Stimulated activated CD4-positive, alpha-beta T cell treated with anti-CD3 and anti-CD28 coated beads, Interleukin-1b, Interleukin-23, amount 100 ng/mL, for 4 hours (primary cell): ENCODE measurements around the gene C4orf54.

Experiments
- DNase-seq, 2 donors: peaks; one replicate each; pipeline ENCODE4 v3.0.0-alpha.2; 2020; ENCODE audit warnings: low read depth in 2 of 2

C4orf54 gene

DNA sequence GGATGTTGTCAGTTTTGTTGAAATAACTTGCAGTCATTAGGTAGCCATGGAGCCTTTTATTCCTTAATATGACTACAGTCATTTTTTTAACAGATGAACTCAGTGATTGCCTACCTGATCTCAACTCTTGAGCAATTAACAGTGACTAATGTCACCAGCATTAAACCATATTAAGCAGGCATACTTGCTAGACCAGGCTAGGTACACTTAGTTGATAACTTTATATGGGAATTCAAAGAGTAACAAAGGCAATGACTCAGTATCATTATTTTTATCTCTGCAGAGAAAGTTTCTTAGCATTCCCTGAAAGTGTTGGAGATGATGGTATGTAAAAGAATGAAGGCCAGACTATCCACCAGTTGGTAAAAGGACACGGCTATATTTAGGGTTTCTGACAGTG, at the start of gene C4orf54:
C4orf54 (minus strand) TSS at position 31 of the 400 bp plus-strand sequence. CDS start 3,180 bp downstream, outside the sequence.
- DNase-seq: no peak

GRCh38 chr4:99705891-99706290, 48.3 kb upstream of the C4orf54 start:
- DNase-seq: no peak

GRCh38 chr4:99696801-99697200, 39.2 kb upstream of the C4orf54 start:
- DNase-seq: no peak

GRCh38 chr4:99693140-99693539, 35.5 kb upstream of the C4orf54 start:
- no peak for DNase-seq

- no peak for DNase-seq
Observed at GRCh38 chr4:99690990-99691389, 33.4 kb upstream of the C4orf54 start.

- DNase-seq: no peak
Observed at GRCh38 chr4:99690472-99690871, 32.8 kb upstream of the C4orf54 start.

- no peak for DNase-seq
Observed at GRCh38 chr4:99687120-99687519, 29.5 kb upstream of the C4orf54 start.

DNA sequence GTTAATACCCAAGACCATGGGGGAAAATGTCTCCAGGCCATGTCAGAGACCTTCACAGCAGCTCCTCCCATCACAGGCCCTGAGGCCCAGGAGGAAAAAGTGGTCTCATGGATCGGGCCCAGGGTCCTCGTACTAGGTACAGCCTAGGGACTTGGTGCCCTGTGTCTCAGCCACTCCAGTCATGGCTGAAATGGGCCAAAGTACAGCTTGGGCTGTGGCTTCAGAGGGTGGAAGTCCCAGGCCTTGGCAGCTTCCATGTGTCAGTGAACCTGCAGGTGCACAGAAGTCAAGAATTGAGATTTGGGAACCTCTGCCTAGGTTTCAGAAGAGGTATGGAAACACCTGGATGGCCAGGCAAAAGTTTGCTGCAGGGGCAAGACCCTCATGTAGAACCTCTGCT, 27.6 kb upstream of the C4orf54 start:
- DNase-seq: no peak

DNA sequence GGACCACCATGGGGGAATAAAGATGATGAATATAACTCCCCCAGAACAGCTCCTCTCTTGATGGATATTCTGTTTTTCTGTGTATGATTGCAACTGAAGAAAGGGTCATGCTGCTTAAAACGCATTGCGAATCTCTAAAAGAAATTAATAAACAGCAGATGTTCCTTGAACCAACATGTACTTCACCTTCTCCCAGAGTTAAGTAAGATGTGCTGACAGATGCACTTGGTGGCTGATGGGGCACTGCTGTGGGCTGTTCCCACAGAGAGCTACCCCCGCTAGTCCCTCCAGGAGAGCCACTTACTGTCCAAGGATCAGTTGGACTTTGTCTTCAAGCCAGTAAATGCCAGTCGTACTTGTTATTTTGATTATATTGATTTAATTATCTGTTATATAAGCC, 26.3 kb upstream of the C4orf54 start:
- no peak for DNase-seq

DNA sequence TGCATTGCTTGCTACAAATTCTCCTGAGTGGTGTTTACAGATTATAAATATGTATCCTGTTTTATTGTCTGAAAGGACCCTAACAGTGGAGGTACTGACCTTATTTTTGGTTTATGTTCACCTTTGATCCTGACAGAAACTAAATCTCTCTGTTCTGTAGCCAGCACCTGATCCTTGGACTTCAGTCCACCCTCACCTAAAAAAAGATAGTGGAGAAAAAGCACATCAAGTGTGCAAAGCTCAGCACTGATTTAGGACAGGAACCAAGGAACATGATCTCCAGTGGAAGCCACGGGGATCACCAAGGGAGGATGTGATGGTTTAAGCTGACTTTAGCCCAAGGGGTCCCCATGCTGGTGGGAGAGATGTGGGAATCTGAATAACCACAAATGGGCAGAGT, 22.3 kb upstream of the C4orf54 start:
- no peak for DNase-seq

DNA sequence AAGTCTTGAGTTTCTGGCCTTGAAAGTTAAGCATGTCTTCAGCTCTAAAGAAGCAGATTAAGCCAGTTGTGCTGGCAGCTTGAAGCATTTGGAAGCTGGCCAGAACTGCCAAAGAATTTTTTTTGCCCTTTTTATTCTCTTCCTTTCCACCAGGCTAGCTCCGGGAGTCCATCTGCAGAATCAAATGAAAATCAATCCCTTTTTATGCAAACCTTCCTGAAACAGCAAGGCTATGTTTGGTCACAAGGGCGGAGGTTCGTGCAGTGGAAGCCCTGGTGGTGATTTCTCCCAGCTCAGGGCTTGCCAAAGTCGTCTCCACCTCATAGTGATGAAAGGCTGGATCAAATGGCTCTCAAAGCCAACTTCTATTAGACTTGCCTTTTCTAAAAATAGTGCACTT, 21.6 kb upstream of the C4orf54 start:
- no peak for DNase-seq

DNA sequence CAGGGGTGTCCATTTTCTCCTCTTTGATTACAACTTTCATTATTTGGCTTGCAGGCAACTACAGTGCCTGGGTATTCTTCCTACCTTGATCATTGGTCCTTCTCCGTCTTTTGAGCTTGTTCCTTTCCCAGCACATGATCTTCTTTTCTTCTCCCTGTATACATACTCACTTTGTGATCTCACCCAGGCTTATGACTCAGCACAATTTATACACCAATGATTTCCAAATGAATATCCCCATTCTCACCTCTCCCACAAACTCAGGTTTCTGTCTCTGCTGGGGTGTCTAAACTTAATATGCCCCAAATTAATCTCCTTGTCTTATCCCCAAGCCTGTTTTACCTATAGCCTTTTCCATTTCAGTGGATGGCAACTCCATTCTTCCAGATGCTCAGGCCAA, 19.5 kb upstream of the C4orf54 start:
- no peak for DNase-seq

DNA sequence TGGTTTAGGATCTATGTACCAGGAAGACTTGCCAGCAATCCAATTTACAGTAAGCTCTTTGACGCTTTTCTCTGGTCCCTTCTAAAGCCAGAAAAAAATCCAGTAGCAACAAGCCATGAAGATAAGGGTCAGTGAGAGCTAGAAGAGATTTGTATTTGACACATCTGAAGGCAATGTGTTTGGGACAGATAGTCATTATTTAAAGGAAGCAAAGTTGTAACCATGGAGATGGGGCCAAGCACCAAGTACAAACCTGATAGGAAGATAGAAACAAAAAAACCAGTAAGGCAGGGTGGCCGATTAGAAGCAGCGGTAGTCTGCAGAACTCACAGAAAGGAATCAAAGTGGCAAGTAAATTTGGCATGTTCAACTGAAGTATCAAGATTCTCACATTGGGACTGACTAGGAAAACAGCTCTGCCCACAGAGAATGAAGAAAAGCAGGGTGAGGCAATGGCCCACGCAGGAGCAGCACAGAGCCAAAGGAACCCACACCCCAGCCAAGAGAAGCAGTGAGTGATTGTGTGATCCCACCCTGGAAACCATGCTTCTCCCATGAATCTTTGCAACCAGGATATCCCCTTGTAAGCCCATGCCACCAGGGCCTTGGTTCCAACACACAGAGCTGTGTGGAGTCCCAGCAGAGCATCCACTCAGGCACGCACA, 12.9 kb upstream of the C4orf54 start:
- no peak for DNase-seq

DNA sequence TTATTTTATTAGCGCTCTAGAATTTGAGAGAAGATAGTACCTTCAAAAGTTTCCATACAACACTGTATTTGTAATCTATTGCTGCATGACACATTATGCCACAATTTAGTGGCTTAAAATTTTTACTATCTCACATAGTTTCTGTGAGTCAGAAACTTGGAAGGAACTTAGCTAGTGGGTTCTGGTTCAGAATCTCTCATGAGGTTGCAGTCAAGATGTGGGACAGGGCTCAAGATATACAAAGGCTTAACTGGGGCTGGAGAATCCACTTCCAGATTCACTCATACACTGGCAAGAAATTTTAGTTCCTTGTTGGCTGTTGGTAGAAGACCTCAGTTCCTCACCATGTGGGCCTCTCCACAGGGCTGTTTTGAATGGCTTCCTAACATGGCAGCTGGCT, 11.5 kb upstream of the C4orf54 start:
- DNase-seq: no peak

GRCh38 chr4:99668472-99668871, 10.8 kb upstream of the C4orf54 start:
- no peak for DNase-seq

GRCh38 chr4:99665983-99666382, 8.4 kb upstream of the C4orf54 start:
- no peak for DNase-seq

- no peak for DNase-seq
Observed at GRCh38 chr4:99664716-99665115, 7.1 kb upstream of the C4orf54 start.

DNA sequence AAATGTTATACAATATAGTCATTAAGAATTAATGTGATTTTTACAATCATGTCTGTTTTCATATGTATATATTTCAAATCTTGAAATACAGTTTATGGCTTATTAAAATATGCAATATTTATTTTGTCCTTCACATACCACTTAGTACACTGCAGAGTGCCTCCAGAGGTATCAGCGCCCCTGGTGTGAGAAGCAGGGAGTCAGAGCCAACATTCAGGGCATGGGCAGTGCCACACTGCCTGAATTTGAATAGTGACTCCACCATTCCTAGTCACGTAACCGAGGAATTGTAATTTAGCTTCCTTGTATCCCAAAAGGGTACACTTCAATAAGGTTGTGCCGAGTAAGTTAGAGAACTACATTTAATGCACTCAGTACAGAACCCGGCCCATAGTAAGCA, 4.3 kb upstream of the C4orf54 start:
- no peak for DNase-seq

DNA sequence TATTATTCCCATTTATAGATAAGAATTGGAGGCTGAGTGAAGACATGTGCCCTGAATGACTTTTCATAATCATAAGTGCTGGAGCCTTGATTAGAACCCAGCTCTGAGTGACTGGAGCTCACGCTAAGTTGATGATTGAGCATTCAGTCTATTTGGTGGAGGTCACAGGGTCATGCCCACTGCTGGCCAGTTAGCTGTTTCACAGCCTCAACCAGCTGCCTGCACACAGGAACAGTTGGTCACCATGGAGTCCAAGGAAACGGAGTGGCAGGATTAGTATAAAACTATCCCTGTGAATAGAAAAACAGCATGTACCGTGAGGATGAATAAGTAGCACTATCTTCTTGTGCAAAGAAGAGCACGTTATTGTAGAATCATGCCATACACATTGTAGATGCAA, 1.0 kb upstream of the C4orf54 start:
- DNase-seq: no peak

GRCh38 chr4:99655308-99656081, 2.1 kb downstream of the C4orf54 start:
- DNase-seq: no peak

GRCh38 chr4:99654361-99654761, 3.3 kb downstream of the C4orf54 start:
- no peak for DNase-seq

DNA sequence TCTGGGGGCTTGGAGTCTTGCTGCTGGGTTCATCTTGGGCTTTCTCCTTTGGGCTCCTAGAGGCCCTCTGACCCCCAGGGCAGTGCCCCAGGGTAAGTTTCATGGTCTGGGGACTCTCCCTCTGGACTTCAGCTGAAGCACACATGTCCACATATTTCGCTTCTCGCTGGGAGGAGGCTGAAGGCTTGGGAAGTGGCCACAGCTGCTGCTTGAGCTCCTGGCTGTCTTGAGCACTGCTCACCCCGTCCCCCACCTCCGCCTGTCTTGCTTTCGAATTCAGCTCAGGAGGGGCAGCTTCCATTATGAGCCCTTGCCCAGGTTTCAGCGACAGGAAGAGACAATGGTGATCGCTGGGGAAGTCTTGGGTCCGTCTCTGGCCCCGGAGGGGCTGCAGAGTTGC, 3.7 kb downstream of the C4orf54 start:
- no peak for DNase-seq

DNA sequence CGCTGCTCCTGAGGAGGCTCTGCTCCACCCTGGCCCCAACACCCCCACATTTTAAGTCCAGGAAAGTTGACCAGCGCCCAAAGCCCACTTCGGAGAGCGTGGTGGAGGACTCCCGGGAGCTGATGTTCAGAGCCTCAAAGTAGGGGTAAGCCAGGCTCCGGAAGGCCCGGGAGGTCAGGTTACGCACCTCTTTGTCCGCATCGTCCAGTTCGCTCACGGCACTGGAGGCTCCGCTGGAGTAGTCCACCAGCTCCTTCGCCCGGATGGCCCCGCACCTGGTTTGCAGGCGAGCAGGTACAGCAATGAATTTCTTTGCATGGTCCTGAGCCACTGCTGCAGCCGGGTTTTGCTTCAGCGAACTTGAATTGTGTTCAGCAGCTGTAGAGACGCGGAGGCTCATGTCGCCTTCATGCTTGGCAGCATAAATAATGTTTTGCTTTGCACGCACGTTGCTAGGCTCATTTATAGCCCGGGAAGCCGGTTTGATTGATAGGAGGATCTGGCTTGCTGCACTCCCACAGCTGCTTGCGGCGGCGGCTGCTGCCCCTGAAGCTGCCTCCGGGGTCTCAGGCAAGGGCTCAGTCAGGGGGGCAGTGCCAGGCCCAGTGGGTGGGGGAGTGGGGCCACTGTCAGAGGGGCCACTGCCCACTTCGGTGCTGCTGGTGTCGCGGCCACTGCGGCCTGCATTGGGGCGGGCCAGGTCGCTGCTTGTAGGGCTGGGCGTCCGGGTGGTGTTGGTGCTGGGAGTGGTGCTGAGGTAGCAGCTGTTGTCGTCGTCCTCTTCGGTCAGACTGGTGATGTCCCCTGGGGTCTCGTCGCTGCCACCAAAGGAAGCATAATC, 4.8 kb downstream of the C4orf54 start:
- no peak for DNase-seq
